Measurements from ENCODE around the gene METRNL.

METRNL gene

DNA sequence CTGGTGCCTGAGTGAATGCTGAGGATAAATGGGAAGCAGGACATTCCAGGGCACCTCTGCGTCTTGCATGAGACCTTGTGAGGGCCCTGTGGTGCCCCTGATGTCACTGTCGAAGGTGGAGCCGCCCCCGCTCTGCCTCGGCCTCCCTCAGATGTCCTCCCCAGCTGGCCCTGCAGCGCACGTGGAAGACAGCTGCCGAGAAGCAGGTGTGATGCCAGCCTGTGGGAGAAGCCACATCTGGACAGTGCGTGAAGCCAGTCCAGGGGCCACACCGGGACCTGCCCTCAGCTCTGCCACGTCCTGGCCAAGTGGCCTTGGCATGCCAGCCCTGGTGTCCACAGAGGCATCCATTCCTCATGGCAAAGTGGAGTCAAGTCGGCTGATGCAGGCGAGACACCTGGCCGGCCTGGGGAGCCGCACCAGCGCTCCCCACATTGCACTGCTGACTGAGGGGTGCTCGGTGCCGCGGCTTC is 21.6 kb upstream of the METRNL start:
- no peaks in the 10 kb centered on the region for H3K9me3 ChIP-seq (ENCODE audit: control insufficient read depth, insufficient read depth, low read length)
- H3K27ac ChIP-seq (ENCODE audit: low read depth, low read length), result no peak overlapping the region
- H3K4me3 ChIP-seq (ENCODE audit: low read length), result no peak overlapping the region
- H3K4me1 ChIP-seq (ENCODE audit: control insufficient read depth, low read length), result peaks cover 19% of the 10 kb centered on the region
- no peaks in the 10 kb centered on the region for H4K20me1 ChIP-seq (ENCODE audit: control insufficient read depth, insufficient read depth, low read depth, low read length)
- TF ChIP-seq EZH2phosphoT487 (IDR thresholded peaks at IDR 0.05; ENCODE audit: borderline replicate concordance, low read length), result no peak
- TF ChIP-seq, protein P1, sequence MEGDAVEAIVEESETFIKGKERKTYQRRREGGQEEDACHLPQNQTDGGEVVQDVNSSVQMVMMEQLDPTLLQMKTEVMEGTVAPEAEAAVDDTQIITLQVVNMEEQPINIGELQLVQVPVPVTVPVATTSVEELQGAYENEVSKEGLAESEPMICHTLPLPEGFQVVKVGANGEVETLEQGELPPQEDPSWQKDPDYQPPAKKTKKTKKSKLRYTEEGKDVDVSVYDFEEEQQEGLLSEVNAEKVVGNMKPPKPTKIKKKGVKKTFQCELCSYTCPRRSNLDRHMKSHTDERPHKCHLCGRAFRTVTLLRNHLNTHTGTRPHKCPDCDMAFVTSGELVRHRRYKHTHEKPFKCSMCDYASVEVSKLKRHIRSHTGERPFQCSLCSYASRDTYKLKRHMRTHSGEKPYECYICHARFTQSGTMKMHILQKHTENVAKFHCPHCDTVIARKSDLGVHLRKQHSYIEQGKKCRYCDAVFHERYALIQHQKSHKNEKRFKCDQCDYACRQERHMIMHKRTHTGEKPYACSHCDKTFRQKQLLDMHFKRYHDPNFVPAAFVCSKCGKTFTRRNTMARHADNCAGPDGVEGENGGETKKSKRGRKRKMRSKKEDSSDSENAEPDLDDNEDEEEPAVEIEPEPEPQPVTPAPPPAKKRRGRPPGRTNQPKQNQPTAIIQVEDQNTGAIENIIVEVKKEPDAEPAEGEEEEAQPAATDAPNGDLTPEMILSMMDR (IDR thresholded peaks at IDR 0.05; ENCODE audit: low read depth, low read length, poor library complexity, severe bottlenecking), result no peak
- no peaks in the 10 kb centered on the region for H3K27me3 ChIP-seq (ENCODE audit: control insufficient read depth, low read length)
- H3K79me2 ChIP-seq (ENCODE audit: control insufficient read depth, low read length), result no peaks in the 10 kb centered on the region
- H3K9me2 ChIP-seq (replicated peaks; ENCODE audit: control insufficient read depth, low read length), result no peaks in the 10 kb centered on the region
- H3F3A ChIP-seq (ENCODE audit: control insufficient read depth, insufficient read depth), result peaks cover 10% of the 10 kb centered on the region
- H3K36me3 ChIP-seq (ENCODE audit: control insufficient read depth, low read length), result no peaks in the 10 kb centered on the region
- no peak overlapping the region for H3K4me2 ChIP-seq (ENCODE audit: low read length)

DNA sequence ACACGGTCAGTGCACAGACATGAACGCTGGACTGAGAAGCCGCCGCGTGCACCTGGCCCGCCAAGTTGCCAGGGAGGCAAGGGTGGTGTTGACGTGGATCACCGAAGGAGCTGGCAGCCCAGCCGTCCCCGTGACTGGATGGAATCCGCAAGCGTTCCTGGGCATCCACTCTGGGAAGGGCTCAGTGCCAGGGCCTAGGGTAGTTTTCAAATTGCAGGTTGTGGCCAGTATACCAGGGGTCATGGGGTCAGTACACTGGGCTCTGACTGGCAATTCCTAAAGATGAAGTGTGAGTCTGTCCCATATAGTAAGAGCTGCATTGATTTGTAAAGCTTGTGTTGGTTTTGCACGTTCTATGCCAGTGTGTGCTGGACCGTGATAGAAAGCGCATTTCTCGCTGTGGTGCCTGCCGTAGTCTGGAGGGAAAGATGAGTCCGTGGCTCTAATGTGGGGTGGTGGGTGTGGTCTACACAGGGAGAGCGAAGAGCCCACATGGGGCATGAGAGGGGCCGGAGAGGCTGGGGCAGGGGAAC is 21.1 kb upstream of the METRNL start:
- peaks cover 10% of the 10 kb centered on the region for H3F3A ChIP-seq (ENCODE audit: control insufficient read depth, insufficient read depth)
- no peaks in the 10 kb centered on the region for H3K9me2 ChIP-seq (replicated peaks; ENCODE audit: control insufficient read depth, low read length)
- TF ChIP-seq EZH2phosphoT487 (IDR thresholded peaks at IDR 0.05; ENCODE audit: borderline replicate concordance, low read length), result no peak
- no peaks in the 10 kb centered on the region for H3K79me2 ChIP-seq (ENCODE audit: control insufficient read depth, low read length)
- no peaks in the 10 kb centered on the region for H3K9me3 ChIP-seq (ENCODE audit: control insufficient read depth, insufficient read depth, low read length)
- no peak overlapping the region for H3K27ac ChIP-seq (ENCODE audit: low read depth, low read length)
- no peak overlapping the region for H3K4me2 ChIP-seq (ENCODE audit: low read length)
- H4K20me1 ChIP-seq (ENCODE audit: control insufficient read depth, insufficient read depth, low read depth, low read length), result no peaks in the 10 kb centered on the region
- peaks cover 14% of the 10 kb centered on the region for H3K4me1 ChIP-seq (ENCODE audit: control insufficient read depth, low read length)
- H3K4me3 ChIP-seq (ENCODE audit: low read length), result no peak overlapping the region
- H3K27me3 ChIP-seq (ENCODE audit: control insufficient read depth, low read length), result no peaks in the 10 kb centered on the region
- no peaks in the 10 kb centered on the region for H3K36me3 ChIP-seq (ENCODE audit: control insufficient read depth, low read length)

DNA sequence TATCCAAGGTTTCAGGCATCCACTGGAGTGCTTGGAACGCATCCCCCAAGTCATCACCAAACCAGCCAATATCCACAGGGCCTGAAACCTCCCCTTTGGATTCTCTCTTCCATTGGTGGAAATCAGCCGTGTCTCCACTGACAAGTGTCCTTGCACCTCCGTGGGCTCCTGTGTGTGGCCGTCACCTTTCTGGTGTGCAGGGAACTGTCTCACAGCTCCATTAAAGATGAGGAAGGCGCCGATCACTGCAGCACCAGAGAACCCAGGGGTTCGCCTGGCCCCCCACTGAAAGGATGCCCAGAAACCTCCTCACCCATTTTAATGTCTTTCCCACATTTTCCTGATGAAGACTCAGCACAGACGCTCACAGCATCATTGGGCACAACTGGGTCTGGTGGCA is 17.8 kb upstream of the METRNL start:
- Histone ChIP-seq H3K4me1 (ENCODE audit: control insufficient read depth, low read length) (no peaks in the 10 kb centered on the region), H3K9me3 (ENCODE audit: control insufficient read depth, insufficient read depth, low read length) (no peaks in the 10 kb centered on the region), H3K4me2 (ENCODE audit: low read length) (no peak overlapping the region)

More for the DNA sequence above, 17.8 kb upstream of the METRNL start:
- TF ChIP-seq, protein P1 (IDR thresholded peaks at IDR 0.05; ENCODE audit: low read depth, low read length, poor library complexity, severe bottlenecking), result no peak
- TF ChIP-seq EZH2phosphoT487 (IDR thresholded peaks at IDR 0.05; ENCODE audit: borderline replicate concordance, low read length), result no peak
- no peak overlapping the region for H3K4me3 ChIP-seq (ENCODE audit: low read length)
- H3K27ac ChIP-seq (ENCODE audit: low read depth, low read length), result no peak overlapping the region
- no peaks in the 10 kb centered on the region for H3F3A ChIP-seq (ENCODE audit: control insufficient read depth, insufficient read depth)
- 0 out of 2 replicates have a peak, but pooled peaks cover 3% of the 10 kb centered on the region for H3K27me3 ChIP-seq (ENCODE audit: control insufficient read depth, low read length)
- H4K20me1 ChIP-seq (ENCODE audit: control insufficient read depth, insufficient read depth, low read depth, low read length), result no peaks in the 10 kb centered on the region
- no peaks in the 10 kb centered on the region for H3K79me2 ChIP-seq (ENCODE audit: control insufficient read depth, low read length)
- no peaks in the 10 kb centered on the region for H3K9me2 ChIP-seq (replicated peaks; ENCODE audit: control insufficient read depth, low read length)
- H3K36me3 ChIP-seq (ENCODE audit: control insufficient read depth, low read length), result no peaks in the 10 kb centered on the region
